ENCODE results near the gene ISY1. TPM values are rescaled to one million over a fixed set of nuclear protein-coding genes. Genes with fewer than 3 reads are reported as not detected.
A peak's percentile ranks its signal among the peaks of the same experiment; 100 is the strongest.
"Not testable (repeated sequence)": the region's sequence is repeated elsewhere in the genome, so short reads cannot be mapped to it uniquely, and the experiment has no call there.

Gene ISY1
- total RNA-seq, 2 donors from 2014 or later, result 59.3 to 70.9 TPM

- ATAC-seq (replicated peaks), result peak; percentile 3
Observed at GRCh38 chr3:129119365-129120100, 41.3 kb downstream of the ISY1 start.

DNA sequence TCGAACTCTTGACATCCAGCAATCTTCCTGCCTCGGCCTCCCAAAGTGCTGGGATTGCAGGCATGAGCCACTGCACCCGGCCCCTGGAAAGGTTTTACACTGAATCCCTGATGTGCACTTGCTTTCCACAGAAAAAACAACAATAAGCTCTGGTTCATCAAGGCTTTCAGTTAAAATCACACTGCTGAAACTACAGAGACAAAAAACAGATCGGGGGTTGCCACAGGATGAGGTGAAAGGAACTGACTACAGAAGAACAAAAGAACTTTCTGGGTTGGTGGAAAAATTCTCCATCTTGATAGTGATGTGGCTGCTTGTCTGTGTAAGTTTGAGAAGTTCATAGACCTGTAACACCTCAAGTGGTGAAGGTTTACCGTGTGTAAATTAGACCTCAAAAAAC lies 42.1 kb downstream of the ISY1 start:
- Mint-ChIP-seq H3K27ac (peak overlapping the region; percentile 97), H3K4me3 (peak overlapping the region; percentile 99), H3K9me3 (no peaks in the 10 kb centered on the region), H3K36me3 (ENCODE audit: low read depth) (peaks cover 71% of the 10 kb centered on the region), H3K4me1 (peaks cover 40% of the 10 kb centered on the region), H3K27me3 (no peaks in the 10 kb centered on the region)
- peak; percentile 27 for ATAC-seq (replicated peaks)

More at GRCh38 chr3:129119365-129120100, 41.3 kb downstream of the ISY1 start:
- Mint-ChIP-seq H3K9me3 (no peaks in the 10 kb centered on the region), H3K4me1 (peaks cover 36% of the 10 kb centered on the region), H3K27me3 (no peaks in the 10 kb centered on the region), H3K27ac (peak overlapping the region; percentile 97), H3K36me3 (ENCODE audit: low read depth) (peaks cover 63% of the 10 kb centered on the region), H3K4me3 (peak overlapping the region; percentile 99)

DNA sequence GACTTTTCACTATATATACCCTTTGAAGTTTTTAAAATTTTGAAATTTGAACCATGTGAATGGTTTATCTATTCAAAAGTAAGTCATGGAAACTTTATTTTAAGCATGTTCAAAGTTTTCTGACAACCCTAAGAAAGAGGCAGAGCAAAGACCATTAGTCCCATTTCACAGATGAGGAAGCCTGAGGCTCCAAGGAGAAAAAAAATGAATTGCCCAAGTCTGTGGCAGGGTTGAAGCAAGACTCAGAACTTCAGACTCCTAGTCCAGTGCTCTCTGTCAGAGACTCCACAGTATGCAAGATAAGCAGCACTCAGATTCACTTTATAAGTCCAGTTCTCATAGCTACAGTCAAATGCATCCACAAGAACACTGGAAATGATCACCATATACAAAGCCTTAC lies 43.7 kb downstream of the ISY1 start:
- H3K27ac Mint-ChIP-seq, result peak overlapping the region; percentile 97
- peak overlapping the region; percentile 99 for H3K4me3 Mint-ChIP-seq
- no peaks in the 10 kb centered on the region for H3K27me3 Mint-ChIP-seq
- ATAC-seq (replicated peaks), result no peak
- peaks cover 84% of the 10 kb centered on the region for H3K36me3 Mint-ChIP-seq (ENCODE audit: low read depth)
- H3K4me1 Mint-ChIP-seq, result peaks cover 40% of the 10 kb centered on the region
- no peaks in the 10 kb centered on the region for H3K9me3 Mint-ChIP-seq

DNA sequence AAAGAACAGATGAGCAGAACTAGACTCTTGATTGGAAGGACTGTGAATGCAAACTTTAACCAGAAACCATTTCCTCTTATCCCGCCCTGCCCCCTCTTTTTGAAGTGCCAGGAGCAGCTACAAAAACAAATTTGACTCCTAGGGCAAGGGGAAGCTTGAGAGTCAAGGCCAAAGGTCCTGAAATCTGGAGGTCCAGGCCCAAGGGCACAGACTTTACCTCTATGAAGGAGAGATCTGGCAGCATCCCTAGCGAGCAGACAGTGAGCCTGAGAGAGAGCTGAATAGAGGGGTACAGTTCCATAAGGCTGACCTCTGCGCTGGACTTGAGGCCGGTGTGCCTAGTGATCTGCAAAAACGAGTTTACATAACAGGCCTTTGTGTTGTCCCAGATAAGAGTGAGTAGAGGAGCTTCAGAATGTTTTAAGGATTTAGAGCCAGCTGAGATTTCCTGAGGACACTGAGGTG lies 44.3 kb downstream of the ISY1 start:
- Mint-ChIP-seq H3K4me1 (peaks cover 40% of the 10 kb centered on the region), H3K36me3 (ENCODE audit: low read depth) (peaks cover 84% of the 10 kb centered on the region), H3K4me3 (peak overlapping the region; percentile 99), H3K27me3 (no peaks in the 10 kb centered on the region), H3K27ac (peak overlapping the region; percentile 97), H3K9me3 (no peaks in the 10 kb centered on the region)
- ATAC-seq (replicated peaks), result no peak

DNA sequence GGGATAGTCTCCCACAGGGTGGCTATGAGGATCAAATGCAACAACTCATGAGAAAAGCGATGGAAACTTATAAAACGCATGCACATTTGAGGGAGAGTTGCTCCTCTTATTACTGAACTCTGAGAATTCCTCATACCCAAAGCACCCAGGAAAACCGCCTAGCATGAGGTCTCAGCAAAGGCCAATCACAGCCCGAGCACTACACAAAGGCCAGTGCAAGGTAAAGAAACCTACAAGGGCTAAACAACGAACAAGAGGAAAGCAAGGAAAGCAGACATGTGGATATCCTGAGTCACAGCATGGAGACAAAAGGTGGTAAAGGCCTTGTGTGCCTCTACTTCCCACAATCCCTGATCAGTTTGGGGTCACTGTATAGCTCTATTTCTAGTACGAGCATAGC lies 46.4 kb downstream of the ISY1 start:
- no peaks in the 10 kb centered on the region for H3K27me3 Mint-ChIP-seq
- H3K4me1 Mint-ChIP-seq, result peaks cover 34% of the 10 kb centered on the region
- H3K27ac Mint-ChIP-seq, result peak overlapping the region; percentile 54
- ATAC-seq (replicated peaks), result no peak
- peaks cover 92% of the 10 kb centered on the region for H3K36me3 Mint-ChIP-seq (ENCODE audit: low read depth)
- H3K4me3 Mint-ChIP-seq, result peak overlapping the region; percentile 30
- no peaks in the 10 kb centered on the region for H3K9me3 Mint-ChIP-seq

GRCh38 chr3:129112308-129113052 lies 48.4 kb downstream of the ISY1 start:
- Mint-ChIP-seq H3K27me3 (no peaks in the 10 kb centered on the region), H3K36me3 (ENCODE audit: low read depth) (peaks cover 92% of the 10 kb centered on the region), H3K4me3 (no peak overlapping the region), H3K27ac (no peak overlapping the region), H3K4me1 (peaks cover 28% of the 10 kb centered on the region), H3K9me3 (no peaks in the 10 kb centered on the region)
- ATAC-seq (replicated peaks), result peak; percentile 49

- H3K9me3 Mint-ChIP-seq; H3K27me3 Mint-ChIP-seq; ATAC-seq (replicated peaks); H3K4me3 Mint-ChIP-seq: not testable (repeated sequence)
- Mint-ChIP-seq H3K4me1 (peaks cover 17% of the 10 kb centered on the region), H3K27ac (peak overlapping the region; percentile 20), H3K36me3 (ENCODE audit: low read depth) (peaks cover 83% of the 10 kb centered on the region)
Observed at GRCh38 chr3:129111076-129111780, 49.6 kb downstream of the ISY1 start.

DNA sequence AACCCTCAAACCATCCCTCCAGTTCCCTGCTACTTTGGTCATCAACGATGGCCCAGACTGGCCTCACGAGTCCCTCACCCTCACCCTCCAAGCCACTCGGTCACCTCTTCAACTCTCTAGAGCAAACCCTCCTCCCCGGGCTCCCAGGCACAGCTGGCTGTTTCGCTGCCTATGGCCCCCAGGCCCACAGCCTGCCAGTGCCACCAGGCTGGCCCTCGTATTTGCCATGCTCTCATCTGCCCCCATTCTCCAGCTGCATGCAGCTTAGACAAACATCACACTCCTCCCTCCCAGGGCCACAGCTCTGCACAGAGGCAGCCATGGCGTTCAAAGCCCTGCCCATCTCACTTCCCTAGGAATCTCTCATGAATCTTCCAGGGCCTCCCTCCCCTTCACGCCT lies 53.1 kb downstream of the ISY1 start:
- ATAC-seq (replicated peaks), result no peak
- Mint-ChIP-seq H3K9me3 (no peaks in the 10 kb centered on the region), H3K4me1 (peaks cover 18% of the 10 kb centered on the region), H3K4me3 (peak overlapping the region; percentile 8), H3K27ac (peak overlapping the region; percentile 83), H3K36me3 (ENCODE audit: low read depth) (peaks cover 55% of the 10 kb centered on the region), H3K27me3 (no peaks in the 10 kb centered on the region)

- no peak overlapping the region for H3K4me3 Mint-ChIP-seq
- H3K27ac Mint-ChIP-seq, result peak overlapping the region; percentile 83
- no peak for ATAC-seq (replicated peaks)
- H3K27me3 Mint-ChIP-seq, result no peaks in the 10 kb centered on the region
- H3K36me3 Mint-ChIP-seq (ENCODE audit: low read depth), result peaks cover 49% of the 10 kb centered on the region
- H3K4me1 Mint-ChIP-seq, result peaks cover 18% of the 10 kb centered on the region
- H3K9me3 Mint-ChIP-seq, result no peaks in the 10 kb centered on the region
Observed at GRCh38 chr3:129106866-129107565, 53.8 kb downstream of the ISY1 start.

DNA sequence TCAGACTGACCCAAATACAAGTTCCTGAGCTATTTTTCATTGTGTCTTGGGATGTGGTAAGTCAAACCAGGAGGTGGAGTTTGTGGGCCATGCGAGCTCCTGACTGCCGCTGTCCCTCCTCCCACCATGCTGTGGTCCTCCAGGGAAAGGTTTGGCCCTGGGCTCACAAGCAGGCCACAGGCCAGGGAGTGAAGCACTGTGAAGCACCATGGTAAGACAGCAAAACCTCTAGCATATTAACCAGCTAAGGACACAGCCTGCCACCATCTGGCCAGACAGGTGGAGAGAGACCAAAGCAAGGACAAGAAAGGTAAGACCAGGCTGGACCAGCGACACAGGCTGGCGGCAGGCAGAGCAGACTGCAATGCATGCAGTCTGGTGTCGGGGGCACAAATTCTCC lies 54.5 kb downstream of the ISY1 start:
- Mint-ChIP-seq H3K36me3 (ENCODE audit: low read depth) (peaks cover 43% of the 10 kb centered on the region), H3K27ac (no peak overlapping the region)
- ATAC-seq (replicated peaks), result no peak

DNA sequence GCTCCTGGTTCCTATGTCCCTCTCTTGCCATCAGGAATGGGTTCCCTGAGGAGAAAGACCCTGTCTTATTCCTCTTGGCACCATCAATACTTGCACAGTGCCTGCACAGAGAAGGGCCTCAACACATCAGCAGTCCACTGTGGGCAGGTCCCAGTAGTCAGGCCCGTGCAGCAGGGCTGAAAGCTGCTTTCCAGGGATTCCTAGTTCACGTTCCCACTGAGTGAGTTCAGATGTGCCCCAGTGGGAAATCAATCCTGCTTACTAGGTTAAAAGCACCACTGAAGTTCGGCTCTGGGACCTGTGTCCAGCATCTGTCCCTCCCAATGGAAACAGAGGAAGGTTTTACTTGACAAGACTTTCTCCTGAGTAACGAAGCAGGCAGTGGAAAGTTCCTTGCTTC lies 55.0 kb downstream of the ISY1 start:
- no peak overlapping the region for H3K27ac Mint-ChIP-seq
- H3K4me3 Mint-ChIP-seq, result no peak overlapping the region
- peaks cover 27% of the 10 kb centered on the region for H3K4me1 Mint-ChIP-seq
- no peaks in the 10 kb centered on the region for H3K9me3 Mint-ChIP-seq
- peaks cover 43% of the 10 kb centered on the region for H3K36me3 Mint-ChIP-seq (ENCODE audit: low read depth)
- ATAC-seq (replicated peaks), result no peak
- no peaks in the 10 kb centered on the region for H3K27me3 Mint-ChIP-seq

More for the DNA sequence above, 54.5 kb downstream of the ISY1 start:
- Mint-ChIP-seq H3K27me3 (no peaks in the 10 kb centered on the region), H3K4me1 (peaks cover 24% of the 10 kb centered on the region), H3K9me3 (no peaks in the 10 kb centered on the region), H3K4me3 (no peak overlapping the region)

DNA sequence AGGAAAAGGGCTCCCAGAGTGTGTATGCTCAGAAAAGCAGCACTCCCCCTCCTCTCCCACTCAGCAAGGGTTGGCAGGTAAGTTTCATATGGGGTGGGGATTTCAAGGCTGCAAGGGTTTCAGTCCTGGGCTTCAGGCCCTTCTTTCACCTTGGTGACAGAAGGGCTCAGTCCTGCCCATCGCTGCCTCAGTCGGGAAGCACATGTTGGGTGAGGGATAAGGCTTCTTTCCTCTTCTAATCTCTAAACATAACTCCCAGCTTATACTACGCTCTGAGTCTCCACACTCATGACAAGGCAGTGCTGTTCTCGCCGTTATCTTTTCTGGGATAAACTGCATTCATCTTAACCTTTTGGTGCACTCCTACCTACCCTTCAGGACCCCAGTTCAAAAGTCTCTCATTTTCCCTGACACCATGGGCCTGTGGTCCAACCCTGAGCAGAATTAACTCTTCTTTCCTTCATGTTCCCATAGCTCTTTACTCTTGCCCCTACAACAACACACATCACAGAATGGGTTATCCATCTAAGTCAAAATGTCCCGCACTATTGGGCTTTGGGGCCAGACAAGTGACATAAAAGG lies 56.3 kb downstream of the ISY1 start:
- Mint-ChIP-seq H3K4me1 (peaks cover 35% of the 10 kb centered on the region), H3K27ac (peak overlapping the region; percentile 49), H3K4me3 (no peak overlapping the region), H3K36me3 (ENCODE audit: low read depth) (peaks cover 43% of the 10 kb centered on the region), H3K27me3 (no peaks in the 10 kb centered on the region), H3K9me3 (no peaks in the 10 kb centered on the region)
- ATAC-seq (replicated peaks), result no peak

DNA sequence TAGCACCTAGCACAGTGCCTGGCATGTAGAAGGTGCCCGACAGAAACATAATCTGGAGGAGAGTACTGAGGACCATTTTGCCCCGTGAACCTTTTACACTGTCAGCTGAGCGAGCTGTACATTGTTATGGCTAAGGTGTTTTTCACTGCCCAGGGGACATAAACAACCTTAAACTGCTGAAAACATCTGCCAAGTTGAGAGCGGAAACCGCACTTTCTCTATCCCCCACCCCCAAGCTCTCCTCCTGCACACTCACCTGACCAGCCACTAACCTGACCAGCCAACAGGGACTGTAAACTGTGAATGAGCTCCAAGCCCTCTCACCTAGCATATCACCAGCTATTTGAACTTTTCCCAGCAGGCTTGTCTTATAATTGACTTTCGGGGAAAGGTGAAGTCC lies 56.8 kb downstream of the ISY1 start:
- H3K4me3 Mint-ChIP-seq, result no peak overlapping the region
- no peaks in the 10 kb centered on the region for H3K9me3 Mint-ChIP-seq
- no peak for ATAC-seq (replicated peaks)
- H3K36me3 Mint-ChIP-seq (ENCODE audit: low read depth), result peaks cover 42% of the 10 kb centered on the region
- no peaks in the 10 kb centered on the region for H3K27me3 Mint-ChIP-seq
- H3K4me1 Mint-ChIP-seq, result peaks cover 38% of the 10 kb centered on the region
- H3K27ac Mint-ChIP-seq, result peak overlapping the region; percentile 49

- H3K4me1 Mint-ChIP-seq, result peaks cover 40% of the 10 kb centered on the region
- no peaks in the 10 kb centered on the region for H3K9me3 Mint-ChIP-seq
- ATAC-seq (replicated peaks), result no peak
- peaks cover 38% of the 10 kb centered on the region for H3K36me3 Mint-ChIP-seq (ENCODE audit: low read depth)
- no peak overlapping the region for H3K4me3 Mint-ChIP-seq
- peak overlapping the region; percentile 49 for H3K27ac Mint-ChIP-seq
- H3K27me3 Mint-ChIP-seq, result no peaks in the 10 kb centered on the region
Observed at GRCh38 chr3:129103296-129103695, 57.6 kb downstream of the ISY1 start.
